ENCODE measurements around the gene COX19. TPM values are rescaled to one million over a fixed set of nuclear protein-coding genes. Genes with fewer than 3 reads are reported as not detected.

COX19 gene
- total RNA-seq, 3 donors from 2014 or later, result 14.9 to 20.9 (median 15.8) TPM

- ATAC-seq (peak; percentile 73), DNase-seq (peak; percentile 67 to 81 (median 68))
- Histone ChIP-seq H3K9me3 (no peaks in the 10 kb centered on the region), H3K4me3 (peak within 1 kb of the TSS; percentile 46), H3K4me1 (ENCODE audit: low read depth) (peaks cover 17% of the 10 kb centered on the region), H3K36me3 (ENCODE audit: low read depth) (no peaks in the 10 kb centered on the region)
- TF ChIP-seq CTCF (IDR thresholded peaks at IDR 0.05), result no peak
- intact Hi-C loops (cut with DNase I, micrococcal nuclease), result no loop called here
Observed at GRCh38 chr7:954330-955238, 20.8 kb downstream of the COX19 start, which contains the start of gene ADAP1. Gene ADAP1, minus strand, starts transcription at chr7:954680. Its CDS starts 203 bp downstream, at chr7:954477.

- intact Hi-C loops (cut with DNase I, micrococcal nuclease), result no loop called here
- H3K36me3 ChIP-seq (ENCODE audit: low read depth), result no peaks in the 10 kb centered on the region
Observed at GRCh38 chr7:953547-954327, 21.6 kb downstream of the COX19 start.

GRCh38 chr7:952548-953441 is 22.6 kb downstream of the COX19 start:
- Histone ChIP-seq H3K9me3 (no peaks in the 10 kb centered on the region), H3K36me3 (ENCODE audit: low read depth) (no peaks in the 10 kb centered on the region), H3K4me3 (no peak overlapping the region), H3K4me1 (ENCODE audit: low read depth) (peaks cover 17% of the 10 kb centered on the region)
- TF ChIP-seq CTCF (IDR thresholded peaks at IDR 0.05), result no peak
- ATAC-seq (peak; percentile 5), DNase-seq (peak in 2 of 3 donors; percentile 37 to 53)
- intact Hi-C loops (cut with DNase I, micrococcal nuclease), result no loop called here

More at GRCh38 chr7:953547-954327, 21.6 kb downstream of the COX19 start:
- peak; percentile 80 to 87 (median 86) for DNase-seq
- Histone ChIP-seq H3K4me1 (ENCODE audit: low read depth) (peaks cover 17% of the 10 kb centered on the region), H3K9me3 (no peaks in the 10 kb centered on the region), H3K4me3 (peak overlapping the region; percentile 46)
- ATAC-seq, result peak; percentile 88
- no peak for TF ChIP-seq CTCF (IDR thresholded peaks at IDR 0.05)

- Histone ChIP-seq H3K4me1 (ENCODE audit: low read depth) (peaks cover 23% of the 10 kb centered on the region), H3K36me3 (ENCODE audit: low read depth) (no peaks in the 10 kb centered on the region), H3K9me3 (no peaks in the 10 kb centered on the region), H3K4me3 (no peak overlapping the region)
- no peak for ATAC-seq
- peak in 1 of 3 donors; percentile 30 for DNase-seq
- intact Hi-C loops (cut with DNase I, micrococcal nuclease), result no loop called here
- no peak for TF ChIP-seq CTCF (IDR thresholded peaks at IDR 0.05)
Observed at GRCh38 chr7:951881-952547, 23.3 kb downstream of the COX19 start.

Data from mucosa of descending colon (tissue), 3 donors.